ENCODE data around the gene ITGA4.

DNA sequence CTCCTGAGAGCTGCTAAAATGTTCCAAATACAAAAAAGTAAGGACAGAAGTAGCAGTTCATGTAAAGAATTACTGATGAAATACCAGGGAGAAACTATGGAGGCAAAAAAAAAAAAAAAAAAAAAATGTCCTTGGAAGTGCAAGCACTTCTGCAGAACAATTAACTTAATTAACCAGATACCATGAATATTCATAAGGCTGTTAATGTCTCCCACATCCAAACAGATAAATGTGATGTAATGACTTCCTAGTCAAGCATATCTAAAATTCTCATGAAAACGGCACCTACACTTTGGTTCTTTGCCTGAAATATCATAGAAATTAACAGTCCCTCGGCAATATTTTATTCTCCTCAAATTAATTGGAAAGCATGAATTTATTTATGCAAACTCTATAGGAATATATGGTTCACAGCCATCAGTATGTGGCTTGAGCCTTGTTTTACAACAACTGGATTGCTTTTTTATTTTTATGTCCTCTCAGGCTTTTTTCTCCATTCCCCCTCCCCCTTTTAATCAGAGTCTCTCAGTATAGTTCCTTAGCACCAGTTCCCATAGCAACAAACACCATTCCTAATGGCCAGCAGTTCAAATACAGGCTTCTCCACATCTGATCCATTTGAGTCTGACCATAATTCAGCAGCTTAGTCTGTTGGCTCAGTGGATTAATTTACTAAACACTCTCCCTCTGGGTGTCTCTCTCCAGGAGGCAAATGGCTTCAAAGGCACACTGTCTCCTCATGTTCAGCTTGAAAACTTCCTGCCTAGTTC, 97.1 kb downstream of the ITGA4 start:
- TF ChIP-seq CTCF (IDR thresholded peaks at IDR 0.05), result no peak
- no peak for TF ChIP-seq POLR2A (IDR thresholded peaks at IDR 0.05)
